HFF-Myc (cell line): Measurements from ENCODE around the gene ZBTB45.

Experiments
- DNase-seq: peaks from one replicate; pipeline ENCODE4 v3.0.0-alpha.2; 2011; ENCODE audit warnings: low read depth; ENCODE audit errors: extremely low read depth
- H3K4me3 ChIP-seq: replicated peaks from 2 replicates; pipeline ENCODE4 v1.5.1; 2011; ENCODE audit warnings: low read depth, mild to moderate bottlenecking, control low read depth, low read length
- CTCF ChIP-seq: IDR thresholded peaks from 2 replicates; pipeline ENCODE4 v1.5.1; 2012; ENCODE audit warnings: mild to moderate bottlenecking, low read depth, low read length, control low read depth; ENCODE audit errors: missing control alignments

ZBTB45 gene

GRCh38 chr19:58519355-58520256 is at the start of gene ZBTB45:
ZBTB45 (minus strand) TSS chr19:58519810; CDS start chr19:58517673, 2,137 bp downstream.
- TF ChIP-seq CTCF = peak; percentile 67
- peak within 1 kb of the TSS; percentile 84 for H3K4me3 ChIP-seq
- DNase-seq = peak; percentile 88

GRCh38 chr19:58568453-58569130 is 49.0 kb upstream of the ZBTB45 start:
- DNase-seq = no peak
- no peak overlapping the region for H3K4me3 ChIP-seq
- no peak for TF ChIP-seq CTCF

DNA sequence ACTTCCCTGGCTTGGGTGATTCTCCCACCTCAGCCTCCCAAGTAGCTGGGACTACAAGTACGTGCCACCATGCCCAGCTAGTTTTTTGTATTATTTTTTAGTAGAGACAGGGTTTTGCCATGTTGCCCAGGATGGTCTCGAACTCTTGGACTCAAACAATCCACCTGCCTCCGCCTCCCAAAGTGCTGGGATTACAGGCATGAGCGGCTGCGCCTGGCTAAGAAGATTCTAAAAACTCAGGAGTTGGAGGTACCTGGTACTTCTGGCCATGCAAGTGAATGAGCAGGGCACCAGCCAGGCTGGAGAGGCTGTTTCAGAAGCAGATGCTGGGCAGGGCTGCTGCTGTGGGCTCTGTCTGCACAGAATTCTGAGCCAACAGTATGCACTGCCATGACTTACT is 47.4 kb upstream of the ZBTB45 start:
- no peak for DNase-seq
- H3K4me3 ChIP-seq = no peak overlapping the region
- no peak for TF ChIP-seq CTCF

DNA sequence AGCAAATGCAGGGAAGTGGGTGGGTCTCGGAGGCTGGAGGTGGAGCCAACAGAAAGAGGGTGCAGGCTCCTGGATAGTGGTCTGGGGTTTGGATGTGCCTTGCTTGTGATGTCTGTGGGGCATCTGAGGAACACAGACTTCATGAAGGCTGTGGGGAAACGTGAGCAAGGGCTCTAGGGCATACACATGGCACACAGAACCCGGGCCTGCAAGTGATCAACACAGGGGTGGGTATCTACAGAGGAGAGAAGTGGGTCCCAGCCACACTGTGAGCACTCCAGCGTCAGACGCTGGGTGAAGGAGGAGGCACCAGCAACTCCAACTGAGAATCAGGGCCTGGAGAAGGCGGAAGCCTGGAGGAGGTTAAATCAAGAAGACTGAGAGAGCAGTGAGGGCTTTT is 44.2 kb upstream of the ZBTB45 start:
- no peak overlapping the region for H3K4me3 ChIP-seq
- TF ChIP-seq CTCF = no peak
- no peak for DNase-seq

- no peak for TF ChIP-seq CTCF
- DNase-seq = no peak
- H3K4me3 ChIP-seq = peak overlapping the region; percentile 37
These were observed 43.5 kb upstream of the ZBTB45 start for GRCh38 chr19:58563034-58563573.

DNA sequence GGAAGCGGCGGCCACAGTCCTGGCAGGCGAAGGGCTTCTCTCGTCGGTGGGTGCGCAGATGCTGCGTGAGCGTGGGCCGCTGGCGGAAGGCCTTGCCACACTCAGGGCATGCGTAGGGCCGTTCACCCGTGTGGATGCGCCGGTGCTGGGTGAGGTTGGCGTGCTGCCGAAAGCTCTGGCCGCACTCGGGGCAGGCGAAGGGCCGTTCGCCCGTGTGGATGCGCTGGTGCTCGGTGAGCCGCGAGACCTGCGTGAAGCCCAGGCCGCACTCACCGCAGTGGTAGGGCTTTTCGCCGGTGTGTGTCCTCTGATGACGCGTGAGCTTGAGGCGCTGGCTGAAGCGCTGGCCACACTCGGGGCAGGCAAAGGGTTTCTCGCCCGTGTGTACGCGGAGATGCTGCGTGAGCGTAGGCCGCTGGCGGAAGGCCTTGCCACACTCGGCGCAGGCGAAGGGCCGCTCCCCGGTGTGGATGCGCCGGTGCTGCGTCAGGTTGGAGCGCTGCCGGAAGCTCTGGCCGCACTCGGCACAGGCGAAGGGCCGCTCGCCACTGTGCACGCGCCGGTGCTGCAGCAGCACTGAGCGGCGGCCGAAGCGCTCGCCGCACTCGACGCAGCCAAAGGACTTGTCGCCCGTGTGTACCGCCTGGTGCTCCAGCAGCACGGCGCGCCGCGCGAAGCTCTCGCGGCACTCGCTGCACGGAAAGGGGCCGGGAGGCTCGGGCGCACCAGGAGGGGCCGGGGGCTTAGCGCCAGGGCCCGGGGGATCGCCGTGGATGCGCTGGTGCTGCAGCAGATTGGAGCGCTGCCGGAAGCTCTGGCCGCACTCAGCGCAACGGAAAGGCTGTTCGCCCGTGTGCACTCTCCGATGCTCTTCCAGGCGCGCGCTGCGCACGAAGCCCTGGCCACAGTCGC is 42.8 kb upstream of the ZBTB45 start:
- TF ChIP-seq CTCF = no peak
- H3K4me3 ChIP-seq = peak overlapping the region; percentile 37
- DNase-seq = no peak
